Measurements from ENCODE around the gene CACNA2D4.
"Not testable (repeated sequence)": the region's sequence is repeated elsewhere in the genome, so short reads cannot be mapped to it uniquely, and the experiment has no call there.

CACNA2D4 gene

GRCh38 chr12:1948883-1949282 lies 30.4 kb upstream of the CACNA2D4 start:
- no peaks in the 10 kb centered on the region for H3F3A ChIP-seq (ENCODE audit: insufficient read depth, low read length)
- no peak overlapping the region for H3K27ac ChIP-seq (ENCODE audit: low read length)
- TF ChIP-seq EZH2phosphoT487 (IDR thresholded peaks at IDR 0.05; ENCODE audit: low read length) (no peak), CTCF (IDR thresholded peaks at IDR 0.05; ENCODE audit: low read length) (no peak), EZH2 (optimal IDR thresholded peaks at IDR 0.05; ENCODE audit: low read depth, low read length) (no peak)
- H3K79me2 ChIP-seq (ENCODE audit: low read length) = no peaks in the 10 kb centered on the region
- H3K4me3 ChIP-seq (ENCODE audit: low read length) = no peak overlapping the region
- no peak overlapping the region for H3K9ac ChIP-seq (ENCODE audit: low read length)
- H3K4me2 ChIP-seq (ENCODE audit: low read depth, low read length) = no peak overlapping the region
- H3K9me2 ChIP-seq (replicated peaks; ENCODE audit: insufficient read depth, low read length) = no peaks in the 10 kb centered on the region
- no peak for DNase-seq
- H2AFZ ChIP-seq (ENCODE audit: low read length) = no peak overlapping the region
- H3K27me3 ChIP-seq (replicated peaks; ENCODE audit: insufficient read depth, low read length) = no peaks in the 10 kb centered on the region
- H3K9me3 ChIP-seq (replicated peaks; ENCODE audit: insufficient read depth, low read length) = no peaks in the 10 kb centered on the region
- no peaks in the 10 kb centered on the region for H3K36me3 ChIP-seq (replicated peaks; ENCODE audit: insufficient read depth, low read length)
- no peaks in the 10 kb centered on the region for H3K4me1 ChIP-seq (ENCODE audit: low read length)
- no peaks in the 10 kb centered on the region for H4K20me1 ChIP-seq (ENCODE audit: insufficient read depth, low read length)

GRCh38 chr12:1947081-1947480 lies 28.6 kb upstream of the CACNA2D4 start:
- Histone ChIP-seq H3K4me2 (ENCODE audit: low read depth, low read length) (no peak overlapping the region), H4K20me1 (ENCODE audit: insufficient read depth, low read length) (no peaks in the 10 kb centered on the region), H3K27me3 (replicated peaks; ENCODE audit: insufficient read depth, low read length) (no peaks in the 10 kb centered on the region), H3K79me2 (ENCODE audit: low read length) (no peaks in the 10 kb centered on the region), H3K36me3 (replicated peaks; ENCODE audit: insufficient read depth, low read length) (no peaks in the 10 kb centered on the region), H3K9me3 (replicated peaks; ENCODE audit: insufficient read depth, low read length) (no peaks in the 10 kb centered on the region), H3K4me3 (ENCODE audit: low read length) (no peak overlapping the region), H2AFZ (ENCODE audit: low read length) (no peak overlapping the region), H3K27ac (ENCODE audit: low read length) (no peak overlapping the region), H3K9me2 (replicated peaks; ENCODE audit: insufficient read depth, low read length) (no peaks in the 10 kb centered on the region), H3K4me1 (ENCODE audit: low read length) (no peaks in the 10 kb centered on the region), H3F3A (ENCODE audit: insufficient read depth, low read length) (no peaks in the 10 kb centered on the region), H3K9ac (ENCODE audit: low read length) (no peak overlapping the region)
- DNase-seq = no peak
- TF ChIP-seq EZH2 (optimal IDR thresholded peaks at IDR 0.05; ENCODE audit: low read depth, low read length) (no peak), CTCF (IDR thresholded peaks at IDR 0.05; ENCODE audit: low read length) (no peak), EZH2phosphoT487 (IDR thresholded peaks at IDR 0.05; ENCODE audit: low read length) (no peak)

- Histone ChIP-seq H3K9me3 (replicated peaks; ENCODE audit: insufficient read depth, low read length) (no peaks in the 10 kb centered on the region), H3K36me3 (replicated peaks; ENCODE audit: insufficient read depth, low read length) (no peaks in the 10 kb centered on the region), H3K9ac (ENCODE audit: low read length) (no peak overlapping the region), H3K4me3 (ENCODE audit: low read length) (no peak overlapping the region), H2AFZ (ENCODE audit: low read length) (no peak overlapping the region), H4K20me1 (ENCODE audit: insufficient read depth, low read length) (no peaks in the 10 kb centered on the region), H3K9me2 (replicated peaks; ENCODE audit: insufficient read depth, low read length) (no peaks in the 10 kb centered on the region), H3K4me1 (ENCODE audit: low read length) (no peaks in the 10 kb centered on the region), H3K79me2 (ENCODE audit: low read length) (no peaks in the 10 kb centered on the region), H3K27me3 (replicated peaks; ENCODE audit: insufficient read depth, low read length) (no peaks in the 10 kb centered on the region), H3K27ac (ENCODE audit: low read length) (no peak overlapping the region), H3K4me2 (ENCODE audit: low read depth, low read length) (no peak overlapping the region), H3F3A (ENCODE audit: insufficient read depth, low read length) (no peaks in the 10 kb centered on the region)
- TF ChIP-seq EZH2phosphoT487 (IDR thresholded peaks at IDR 0.05; ENCODE audit: low read length) (no peak), CTCF (IDR thresholded peaks at IDR 0.05; ENCODE audit: low read length) (no peak), EZH2 (optimal IDR thresholded peaks at IDR 0.05; ENCODE audit: low read depth, low read length) (no peak)
- no peak for DNase-seq
Observed at GRCh38 chr12:1946296-1946695, 27.8 kb upstream of the CACNA2D4 start.

GRCh38 chr12:1945502-1945901 lies 27.1 kb upstream of the CACNA2D4 start:
- not testable (repeated sequence) for DNase-seq; H3F3A ChIP-seq (ENCODE audit: insufficient read depth, low read length); H4K20me1 ChIP-seq (ENCODE audit: insufficient read depth, low read length); H3K79me2 ChIP-seq (ENCODE audit: low read length); H3K9me2 ChIP-seq (replicated peaks; ENCODE audit: insufficient read depth, low read length); H3K27me3 ChIP-seq (replicated peaks; ENCODE audit: insufficient read depth, low read length); H3K36me3 ChIP-seq (replicated peaks; ENCODE audit: insufficient read depth, low read length); H3K4me2 ChIP-seq (ENCODE audit: low read depth, low read length); H3K4me1 ChIP-seq (ENCODE audit: low read length); H3K27ac ChIP-seq (ENCODE audit: low read length); H3K9ac ChIP-seq (ENCODE audit: low read length); H3K4me3 ChIP-seq (ENCODE audit: low read length); H2AFZ ChIP-seq (ENCODE audit: low read length); H3K9me3 ChIP-seq (replicated peaks; ENCODE audit: insufficient read depth, low read length)
